NCI-H524 treated with DMSO at 0.1 percent for 48 hours (cell line): ENCODE measurements around the gene TSC22D2.
"Not testable (repeated sequence)": the region's sequence is repeated elsewhere in the genome, so short reads cannot be mapped to it uniquely, and the experiment has no call there.

Experiments
- DNase-seq: peaks from one replicate; lab custom pipeline; 2025; lab: John Stamatoyannopoulos, UW

The TSC22D2 gene

DNA sequence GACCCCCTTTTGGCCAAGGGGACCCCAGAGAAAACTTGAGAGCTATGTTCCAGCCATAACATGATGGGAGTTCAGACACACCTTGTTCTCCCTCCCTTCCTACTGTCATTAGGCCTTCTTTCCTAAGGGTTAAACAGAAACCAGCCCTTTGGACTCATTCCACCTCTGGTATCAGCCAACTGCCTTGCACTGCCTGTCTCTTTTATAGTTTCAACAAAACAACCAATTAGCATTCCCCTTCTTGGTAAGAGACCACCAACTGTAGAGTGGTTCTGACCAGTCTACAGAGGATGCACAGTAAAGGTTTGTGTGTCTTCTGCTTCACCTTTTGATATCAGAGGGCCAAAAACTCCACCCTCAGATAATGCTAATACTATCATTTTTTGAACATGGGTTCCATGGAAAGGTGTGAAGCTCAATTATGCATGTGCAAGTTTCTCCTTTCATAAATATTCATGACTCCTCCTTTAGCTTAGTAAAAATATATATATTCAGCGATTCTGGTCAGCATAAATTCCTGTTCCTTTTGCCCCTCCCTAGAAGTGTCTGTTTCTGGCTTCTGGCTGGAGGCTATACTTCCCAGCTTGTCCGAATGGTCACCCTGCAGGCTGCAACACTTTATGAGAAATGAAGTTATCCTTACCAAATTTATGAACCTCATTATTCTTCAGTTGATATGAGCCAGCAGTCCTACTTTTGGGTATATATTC is 82.3 kb downstream of the TSC22D2 start:
- no peak for DNase-seq

DNA sequence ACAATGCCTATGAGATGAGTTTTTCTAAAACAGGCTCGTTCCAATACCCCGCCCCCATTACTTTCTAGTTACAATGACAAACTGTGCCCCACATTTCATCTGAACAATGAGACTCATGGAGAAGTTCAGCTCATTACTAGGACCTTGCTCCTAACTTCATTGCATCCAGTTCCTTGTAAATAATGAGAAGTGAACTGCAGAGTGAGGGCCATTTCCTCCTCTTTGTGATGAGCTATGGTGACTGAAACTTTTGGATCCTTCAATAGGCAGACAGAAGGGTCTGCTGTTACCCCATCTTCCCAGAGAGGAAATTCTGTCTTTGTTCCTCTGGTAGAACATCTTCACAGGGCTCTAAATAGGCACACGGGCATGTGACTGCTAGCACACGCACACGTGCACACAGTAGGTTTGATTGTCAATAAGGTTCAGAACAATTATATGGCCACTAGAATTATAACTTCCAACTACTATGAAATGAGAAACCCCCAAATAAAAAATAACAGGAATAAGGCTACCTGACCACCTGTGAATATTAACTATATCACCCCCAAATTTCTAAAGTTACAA is 86.4 kb downstream of the TSC22D2 start:
- no peak for DNase-seq

DNA sequence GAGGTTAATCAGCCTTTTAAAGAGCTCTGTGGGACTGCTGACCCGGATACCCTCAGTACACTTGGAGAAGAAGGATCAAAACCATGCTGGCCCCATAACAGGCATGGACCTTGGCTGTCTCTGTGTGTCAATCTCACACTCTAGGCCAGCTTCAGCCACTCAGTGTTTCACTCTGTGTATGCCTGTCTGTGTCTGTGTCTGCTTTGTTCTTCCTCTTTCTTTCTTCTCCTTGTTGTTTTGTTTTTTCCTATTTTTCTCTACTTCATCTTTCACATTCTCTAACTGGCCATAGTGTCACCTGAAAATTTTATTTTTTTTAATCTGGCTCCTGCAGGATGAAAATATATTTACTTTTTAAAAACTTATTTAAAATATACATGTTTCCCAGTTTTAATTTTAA is 87.1 kb downstream of the TSC22D2 start:
- no peak for DNase-seq

DNA sequence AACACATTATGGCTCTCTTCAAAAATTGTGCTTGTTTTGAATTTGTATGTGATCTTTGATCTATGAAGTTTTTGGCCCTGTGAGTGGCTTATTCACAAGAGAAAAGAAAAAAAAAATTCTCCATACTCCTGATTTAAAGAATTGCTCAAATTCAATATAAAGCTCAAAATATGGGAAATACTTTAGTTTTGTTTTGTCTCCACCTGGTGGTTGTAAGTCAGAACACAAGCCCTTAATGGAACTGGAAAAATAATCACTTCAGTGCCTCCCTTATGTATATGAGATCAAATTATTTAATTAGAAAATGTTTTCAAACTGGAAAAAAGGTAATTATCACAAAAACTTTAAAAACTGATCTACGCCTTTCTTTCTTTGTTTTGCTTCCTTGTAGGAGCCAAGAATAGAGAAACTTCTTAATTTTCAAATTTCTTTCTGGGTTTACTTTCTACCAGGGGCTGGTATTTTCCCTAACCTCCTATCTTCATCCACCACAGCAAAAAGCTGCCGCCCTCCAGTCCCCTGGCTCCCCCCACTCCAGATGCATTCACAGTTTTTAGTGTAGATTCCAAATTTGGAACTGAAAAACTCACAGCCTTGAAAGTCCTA is 87.6 kb downstream of the TSC22D2 start:
- peak; percentile 7 for DNase-seq

DNA sequence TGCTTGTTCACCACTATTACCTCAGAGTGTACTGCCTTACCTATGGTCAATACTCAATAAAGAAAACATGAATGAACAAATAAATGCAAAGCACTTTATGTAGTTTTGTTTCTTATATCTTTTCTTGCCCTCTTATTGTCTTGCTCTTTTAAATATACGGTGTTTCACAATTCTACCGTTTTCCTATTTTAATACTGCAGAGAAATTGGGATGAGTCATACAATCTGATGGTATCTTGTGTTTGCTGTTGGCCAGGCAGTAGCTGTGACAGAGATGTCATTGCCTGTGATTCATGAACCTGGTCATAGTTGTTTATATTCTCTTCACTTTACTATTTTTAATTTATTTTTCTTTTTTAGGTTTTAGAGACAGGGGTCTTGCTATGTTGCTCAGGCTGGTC is 89.9 kb downstream of the TSC22D2 start:
- DNase-seq = no peak

DNA sequence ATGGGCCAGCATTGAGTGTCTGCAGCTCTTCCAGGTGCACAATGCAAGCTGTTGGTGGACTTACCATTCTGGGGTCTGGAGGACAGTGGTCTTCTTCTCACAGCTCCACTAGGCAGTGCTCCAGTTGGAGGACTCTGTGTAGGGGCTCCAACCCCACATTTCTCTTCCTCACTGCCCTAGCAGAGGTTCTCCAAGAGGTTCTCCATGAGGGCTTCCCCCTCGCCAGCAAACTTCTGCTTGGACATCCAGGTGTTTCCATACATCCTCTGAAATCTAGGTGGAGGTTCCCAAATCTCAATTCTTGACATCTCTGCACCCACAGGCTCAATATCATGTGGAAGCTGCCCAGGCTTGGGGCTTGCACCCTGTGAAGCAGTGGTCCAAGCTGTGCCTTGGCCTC is 92.9 kb downstream of the TSC22D2 start:
- DNase-seq = not testable (repeated sequence)

DNA sequence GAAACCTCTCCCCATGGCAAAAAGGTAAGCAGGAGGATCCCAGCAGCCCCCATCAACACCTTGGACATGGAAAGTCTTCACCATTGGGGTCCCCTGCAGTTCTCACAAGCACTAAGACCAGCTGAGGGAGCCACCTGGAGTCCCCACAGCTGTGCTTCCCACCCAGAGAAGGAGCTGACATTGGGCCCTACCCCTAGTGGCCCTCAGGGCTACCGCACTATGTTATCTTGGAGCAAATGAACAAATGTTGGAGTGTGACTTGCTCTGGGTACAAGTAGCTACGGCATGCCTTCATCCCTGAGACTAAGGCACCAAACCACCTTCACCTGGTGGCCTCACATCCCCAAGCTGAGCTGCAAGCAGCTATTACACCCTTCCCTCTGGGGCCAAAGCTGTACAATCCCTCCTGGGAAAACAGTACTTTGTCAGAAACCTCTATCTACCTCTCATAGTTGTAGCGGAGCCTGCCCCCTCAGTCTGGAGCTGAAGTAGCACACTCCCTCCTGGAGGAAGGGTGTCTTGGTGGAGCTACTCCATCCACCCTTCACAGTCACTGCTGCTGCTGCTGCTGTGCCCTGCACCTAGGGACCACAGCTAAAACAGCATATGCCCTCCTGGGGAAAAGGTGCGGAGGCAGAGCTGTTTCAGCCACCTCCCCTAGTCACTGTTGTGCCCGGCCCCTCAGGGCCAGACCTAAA is 95.5 kb downstream of the TSC22D2 start:
- no peak for DNase-seq

DNA sequence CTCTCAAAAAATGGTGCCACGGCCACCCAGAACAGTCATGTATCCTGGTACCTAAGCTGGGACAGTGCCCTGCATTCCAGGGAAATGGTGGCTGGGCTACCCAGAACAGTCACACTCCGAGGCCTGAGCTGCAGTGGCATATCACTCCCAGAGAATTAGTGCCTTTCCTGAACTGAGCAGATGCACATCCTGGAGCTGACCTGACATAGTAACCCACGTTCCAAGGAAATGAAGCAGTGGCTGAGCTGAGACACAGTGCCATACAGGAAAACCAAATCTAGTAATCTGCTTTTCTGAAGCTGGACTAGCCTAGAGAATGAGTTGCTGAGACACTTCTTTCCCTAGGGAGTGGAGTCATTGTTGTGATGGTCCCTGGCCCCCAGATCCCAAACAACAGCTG is 96.4 kb downstream of the TSC22D2 start:
- no peak for DNase-seq

DNA sequence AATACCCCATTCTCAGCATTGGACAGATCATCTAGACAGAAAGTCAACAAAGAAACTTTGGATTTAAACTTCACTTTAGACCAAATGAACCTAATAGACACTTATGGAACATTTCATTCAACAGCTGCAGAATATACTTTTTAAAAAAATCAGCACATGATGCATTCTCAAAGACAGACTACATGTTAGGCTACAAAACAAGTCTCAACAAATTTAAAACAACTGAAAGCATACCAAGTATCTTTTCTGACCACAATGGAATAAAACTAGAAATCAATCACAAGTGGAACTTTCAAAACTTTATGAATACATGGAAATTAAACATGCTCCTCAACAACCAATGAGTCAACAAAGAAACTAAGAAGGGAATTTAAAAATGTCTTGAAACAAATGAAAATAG is 100.3 kb downstream of the TSC22D2 start:
- no peak for DNase-seq

DNA sequence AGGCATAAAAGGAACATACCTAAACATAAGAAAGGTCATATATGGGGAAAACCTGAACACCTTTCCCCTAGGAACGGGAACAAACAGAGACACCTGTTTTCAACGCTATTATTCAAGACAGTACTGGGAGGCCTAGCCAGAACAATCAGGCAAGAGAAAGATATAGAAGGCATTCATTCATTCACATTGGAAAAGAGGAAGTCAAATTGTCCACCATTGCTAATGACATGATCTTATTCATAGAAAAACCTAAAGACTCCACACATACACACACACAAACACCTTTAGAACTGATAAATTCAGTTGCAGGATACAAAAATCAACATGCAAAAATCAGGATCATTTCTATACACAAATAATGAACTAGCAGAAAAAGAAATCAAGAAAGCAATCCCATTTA is 101.7 kb downstream of the TSC22D2 start:
- DNase-seq = no peak

DNA sequence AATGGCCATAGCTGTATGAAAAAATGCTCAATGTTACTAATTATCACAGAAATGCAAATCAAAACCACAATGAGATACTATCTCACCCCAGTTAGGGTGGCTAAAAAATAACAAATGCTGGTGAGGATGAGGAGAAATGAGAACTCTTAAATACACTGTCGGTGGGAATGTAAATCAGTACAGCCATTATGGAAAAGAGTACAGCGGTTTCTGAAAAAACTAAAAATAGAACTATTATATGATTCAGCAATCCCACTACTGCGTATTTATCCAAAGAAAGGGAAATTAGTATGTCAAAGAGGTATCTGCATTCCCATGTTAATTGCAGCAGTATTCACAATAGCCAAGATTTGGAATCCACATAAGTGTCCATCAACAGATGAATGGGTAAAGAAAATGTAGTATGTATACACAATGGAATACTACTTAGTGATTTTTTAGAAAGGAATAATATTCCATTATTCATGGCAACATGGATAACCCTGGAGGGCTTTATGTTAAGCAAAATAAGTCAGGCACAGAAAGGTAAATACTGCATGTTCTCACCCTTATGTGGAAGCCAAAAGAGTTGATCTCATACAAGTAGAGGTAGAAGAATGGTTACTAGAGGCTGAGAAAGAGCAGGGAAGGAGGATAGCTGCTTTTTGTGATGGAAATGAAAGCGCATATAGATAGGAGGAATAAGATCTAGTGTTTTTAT is 103.2 kb downstream of the TSC22D2 start:
- no peak for DNase-seq

DNA sequence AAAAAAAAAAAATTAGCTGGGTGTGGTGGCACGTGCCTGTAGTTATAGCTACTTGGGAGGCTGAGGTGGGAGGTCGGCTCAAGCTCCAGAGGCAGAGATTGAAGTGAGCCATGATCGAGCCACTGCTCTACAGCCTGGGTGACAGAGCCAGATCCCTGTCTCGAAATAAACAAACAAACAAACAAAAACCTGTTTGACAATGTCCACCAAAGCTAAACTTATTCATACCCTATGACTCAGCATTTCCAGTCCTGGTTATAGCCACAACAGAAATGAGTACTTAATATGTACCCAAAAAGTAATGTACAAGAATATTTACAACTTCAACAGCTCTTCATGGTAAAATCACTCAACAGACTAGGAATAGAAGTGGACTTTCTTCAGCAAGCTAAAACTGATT is 107.1 kb downstream of the TSC22D2 start:
- no peak for DNase-seq
